H1 (cell line): ENCODE data around the gene C17orf107. TPM values are rescaled to one million over a fixed set of nuclear protein-coding genes. Genes with fewer than 3 reads are reported as not detected.

Experiments
- ASH2L ChIP-seq: fragments of 200-600, 300-600 bp; sonication (generic); IDR thresholded peaks from one replicate; pipeline ENCODE4 v1.7.1; 2017; ENCODE audit warnings: low read length
- BCL11A ChIP-seq, 2 experiments: IDR thresholded peaks; one replicate each; pipeline ENCODE4 v1.6.1; 2011; ENCODE audit warnings: low read depth in 2 of 2, low read length in 2 of 2, mild to moderate bottlenecking in 2 of 2
- CBX8 ChIP-seq: fragments of 300-800, 300-1000 bp; sonication (generic); IDR thresholded peaks from 2 replicates; pipeline ENCODE4 v1.7.1; 2016; ENCODE audit warnings: low read depth, low read length, borderline replicate concordance
- HDAC2 ChIP-seq, 2 experiments: fragments of 300-600 bp in 1 of 2; sonication (generic) in 1 of 2; IDR thresholded peaks; 2 replicates each; pipeline ENCODE4 v1.6.1; 2011 to 2012; ENCODE audit warnings: low read depth in 2 of 2, low read length in 2 of 2, mild to moderate bottlenecking in 2 of 2, moderate library complexity in 2 of 2, borderline replicate concordance in 1 of 2, inconsistent platforms in 1 of 2
- JUND ChIP-seq: IDR thresholded peaks from 2 replicates; pipeline ENCODE4 v1.6.1; 2011; ENCODE audit warnings: mild to moderate bottlenecking, improper control_type of control experiment, low read length
- POLR2AphosphoS5 ChIP-seq: IDR thresholded peaks from 2 replicates; pipeline ENCODE4 v1.6.1; 2011; ENCODE audit warnings: low read depth, low read length
- RAD21 ChIP-seq, 2 experiments: IDR thresholded peaks in 1 of 2; conservative IDR thresholded peaks in 1 of 2; 2 replicates each; pipeline ENCODE4 v1.6.1; 2011; ENCODE audit warnings: low read depth in 2 of 2, low read length in 2 of 2, improper control_type of control experiment in 1 of 2, inconsistent platforms in 1 of 2, mild to moderate bottlenecking in 1 of 2, moderate library complexity in 1 of 2
- TAF7 ChIP-seq: optimal IDR thresholded peaks from 2 replicates; pipeline ENCODE3; 2011; ENCODE audit warnings: low read depth, mild to moderate bottlenecking, inconsistent platforms, low read length, moderate library complexity, borderline replicate concordance
- polyA plus RNA-seq, 7 experiments: library from polyadenylated mRNA; depleted of rRNA in 3 of 7; stranded (reverse) in 5 of 7; unstranded in 2 of 7; fragments of >200 nt in 5 of 7; fragments of 200-250 nt in 2 of 7; gene quantifications; 1 replicate in 5 of 7; 2 replicates in 1 of 7; 4 replicates in 1 of 7; pipeline versions ENCODE4 v1.2.1 to v1.2.3, GENCODE V29; 2011 to 2013; ENCODE audit warnings: missing spikeins in 2 of 7, mixed read lengths in 2 of 7
- total RNA-seq: library from RNA; stranded (reverse); fragmentation: NEBNext Ultra II Directional; extraction: Animal tissue kit (Norgen Biotek cat#: 25700); gene quantifications from 2 replicates; pipeline ENCODE4 v1.2.1, GENCODE V29; 2021
- TF ChIP-seq, protein P1 (sequence below): fragments of 300-600 bp; sonication (generic); IDR thresholded peaks from 2 replicates; pipeline ENCODE4 v1.7.1; 2012; ENCODE audit warnings: low read length, moderate library complexity, mild to moderate bottlenecking, inconsistent platforms; ENCODE audit not compliant: insufficient replicate concordance

Gene C17orf107
- total and polyA plus RNA-seq, 2 of the 8 experiments (the other 6 are each of a cell fraction or from before 2014, with no cell fraction given): 0.39 to 0.45 TPM

- TF ChIP-seq RAD21 (IDR thresholded peaks at IDR 0.05 in 1 of 2, conservative IDR thresholded peaks at IDR 0.05 in 1 of 2; ENCODE audit: low read depth in 2 of 2, low read length in 2 of 2): no peak
- TF ChIP-seq, protein P1, sequence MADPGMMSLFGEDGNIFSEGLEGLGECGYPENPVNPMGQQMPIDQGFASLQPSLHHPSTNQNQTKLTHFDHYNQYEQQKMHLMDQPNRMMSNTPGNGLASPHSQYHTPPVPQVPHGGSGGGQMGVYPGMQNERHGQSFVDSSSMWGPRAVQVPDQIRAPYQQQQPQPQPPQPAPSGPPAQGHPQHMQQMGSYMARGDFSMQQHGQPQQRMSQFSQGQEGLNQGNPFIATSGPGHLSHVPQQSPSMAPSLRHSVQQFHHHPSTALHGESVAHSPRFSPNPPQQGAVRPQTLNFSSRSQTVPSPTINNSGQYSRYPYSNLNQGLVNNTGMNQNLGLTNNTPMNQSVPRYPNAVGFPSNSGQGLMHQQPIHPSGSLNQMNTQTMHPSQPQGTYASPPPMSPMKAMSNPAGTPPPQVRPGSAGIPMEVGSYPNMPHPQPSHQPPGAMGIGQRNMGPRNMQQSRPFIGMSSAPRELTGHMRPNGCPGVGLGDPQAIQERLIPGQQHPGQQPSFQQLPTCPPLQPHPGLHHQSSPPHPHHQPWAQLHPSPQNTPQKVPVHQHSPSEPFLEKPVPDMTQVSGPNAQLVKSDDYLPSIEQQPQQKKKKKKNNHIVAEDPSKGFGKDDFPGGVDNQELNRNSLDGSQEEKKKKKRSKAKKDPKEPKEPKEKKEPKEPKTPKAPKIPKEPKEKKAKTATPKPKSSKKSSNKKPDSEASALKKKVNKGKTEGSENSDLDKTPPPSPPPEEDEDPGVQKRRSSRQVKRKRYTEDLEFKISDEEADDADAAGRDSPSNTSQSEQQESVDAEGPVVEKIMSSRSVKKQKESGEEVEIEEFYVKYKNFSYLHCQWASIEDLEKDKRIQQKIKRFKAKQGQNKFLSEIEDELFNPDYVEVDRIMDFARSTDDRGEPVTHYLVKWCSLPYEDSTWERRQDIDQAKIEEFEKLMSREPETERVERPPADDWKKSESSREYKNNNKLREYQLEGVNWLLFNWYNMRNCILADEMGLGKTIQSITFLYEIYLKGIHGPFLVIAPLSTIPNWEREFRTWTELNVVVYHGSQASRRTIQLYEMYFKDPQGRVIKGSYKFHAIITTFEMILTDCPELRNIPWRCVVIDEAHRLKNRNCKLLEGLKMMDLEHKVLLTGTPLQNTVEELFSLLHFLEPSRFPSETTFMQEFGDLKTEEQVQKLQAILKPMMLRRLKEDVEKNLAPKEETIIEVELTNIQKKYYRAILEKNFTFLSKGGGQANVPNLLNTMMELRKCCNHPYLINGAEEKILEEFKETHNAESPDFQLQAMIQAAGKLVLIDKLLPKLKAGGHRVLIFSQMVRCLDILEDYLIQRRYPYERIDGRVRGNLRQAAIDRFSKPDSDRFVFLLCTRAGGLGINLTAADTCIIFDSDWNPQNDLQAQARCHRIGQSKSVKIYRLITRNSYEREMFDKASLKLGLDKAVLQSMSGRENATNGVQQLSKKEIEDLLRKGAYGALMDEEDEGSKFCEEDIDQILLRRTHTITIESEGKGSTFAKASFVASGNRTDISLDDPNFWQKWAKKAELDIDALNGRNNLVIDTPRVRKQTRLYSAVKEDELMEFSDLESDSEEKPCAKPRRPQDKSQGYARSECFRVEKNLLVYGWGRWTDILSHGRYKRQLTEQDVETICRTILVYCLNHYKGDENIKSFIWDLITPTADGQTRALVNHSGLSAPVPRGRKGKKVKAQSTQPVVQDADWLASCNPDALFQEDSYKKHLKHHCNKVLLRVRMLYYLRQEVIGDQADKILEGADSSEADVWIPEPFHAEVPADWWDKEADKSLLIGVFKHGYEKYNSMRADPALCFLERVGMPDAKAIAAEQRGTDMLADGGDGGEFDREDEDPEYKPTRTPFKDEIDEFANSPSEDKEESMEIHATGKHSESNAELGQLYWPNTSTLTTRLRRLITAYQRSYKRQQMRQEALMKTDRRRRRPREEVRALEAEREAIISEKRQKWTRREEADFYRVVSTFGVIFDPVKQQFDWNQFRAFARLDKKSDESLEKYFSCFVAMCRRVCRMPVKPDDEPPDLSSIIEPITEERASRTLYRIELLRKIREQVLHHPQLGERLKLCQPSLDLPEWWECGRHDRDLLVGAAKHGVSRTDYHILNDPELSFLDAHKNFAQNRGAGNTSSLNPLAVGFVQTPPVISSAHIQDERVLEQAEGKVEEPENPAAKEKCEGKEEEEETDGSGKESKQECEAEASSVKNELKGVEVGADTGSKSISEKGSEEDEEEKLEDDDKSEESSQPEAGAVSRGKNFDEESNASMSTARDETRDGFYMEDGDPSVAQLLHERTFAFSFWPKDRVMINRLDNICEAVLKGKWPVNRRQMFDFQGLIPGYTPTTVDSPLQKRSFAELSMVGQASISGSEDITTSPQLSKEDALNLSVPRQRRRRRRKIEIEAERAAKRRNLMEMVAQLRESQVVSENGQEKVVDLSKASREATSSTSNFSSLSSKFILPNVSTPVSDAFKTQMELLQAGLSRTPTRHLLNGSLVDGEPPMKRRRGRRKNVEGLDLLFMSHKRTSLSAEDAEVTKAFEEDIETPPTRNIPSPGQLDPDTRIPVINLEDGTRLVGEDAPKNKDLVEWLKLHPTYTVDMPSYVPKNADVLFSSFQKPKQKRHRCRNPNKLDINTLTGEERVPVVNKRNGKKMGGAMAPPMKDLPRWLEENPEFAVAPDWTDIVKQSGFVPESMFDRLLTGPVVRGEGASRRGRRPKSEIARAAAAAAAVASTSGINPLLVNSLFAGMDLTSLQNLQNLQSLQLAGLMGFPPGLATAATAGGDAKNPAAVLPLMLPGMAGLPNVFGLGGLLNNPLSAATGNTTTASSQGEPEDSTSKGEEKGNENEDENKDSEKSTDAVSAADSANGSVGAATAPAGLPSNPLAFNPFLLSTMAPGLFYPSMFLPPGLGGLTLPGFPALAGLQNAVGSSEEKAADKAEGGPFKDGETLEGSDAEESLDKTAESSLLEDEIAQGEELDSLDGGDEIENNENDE: no peak
- no peak for TF ChIP-seq CBX8
- no peak for TF ChIP-seq POLR2AphosphoS5
- TF ChIP-seq HDAC2 (IDR thresholded peaks at IDR 0.05; ENCODE audit: borderline replicate concordance in 1 of 2, low read depth in 2 of 2, low read length in 2 of 2): no peak
- peak; percentile 58 for TF ChIP-seq ASH2L
- TF ChIP-seq JUND: 0 out of 2 replicates have a peak, but pooled peaks have one; percentile 34
- no peak for TF ChIP-seq TAF7
- TF ChIP-seq BCL11A (IDR thresholded peaks at IDR 0.05; ENCODE audit: low read depth in 2 of 2, low read length in 2 of 2): no peak
Observed at GRCh38 chr17:4900231-4901107, 1.1 kb downstream of the C17orf107 start (continued).
